Measurements from ENCODE around the gene SPTB.

SPTB gene

DNA sequence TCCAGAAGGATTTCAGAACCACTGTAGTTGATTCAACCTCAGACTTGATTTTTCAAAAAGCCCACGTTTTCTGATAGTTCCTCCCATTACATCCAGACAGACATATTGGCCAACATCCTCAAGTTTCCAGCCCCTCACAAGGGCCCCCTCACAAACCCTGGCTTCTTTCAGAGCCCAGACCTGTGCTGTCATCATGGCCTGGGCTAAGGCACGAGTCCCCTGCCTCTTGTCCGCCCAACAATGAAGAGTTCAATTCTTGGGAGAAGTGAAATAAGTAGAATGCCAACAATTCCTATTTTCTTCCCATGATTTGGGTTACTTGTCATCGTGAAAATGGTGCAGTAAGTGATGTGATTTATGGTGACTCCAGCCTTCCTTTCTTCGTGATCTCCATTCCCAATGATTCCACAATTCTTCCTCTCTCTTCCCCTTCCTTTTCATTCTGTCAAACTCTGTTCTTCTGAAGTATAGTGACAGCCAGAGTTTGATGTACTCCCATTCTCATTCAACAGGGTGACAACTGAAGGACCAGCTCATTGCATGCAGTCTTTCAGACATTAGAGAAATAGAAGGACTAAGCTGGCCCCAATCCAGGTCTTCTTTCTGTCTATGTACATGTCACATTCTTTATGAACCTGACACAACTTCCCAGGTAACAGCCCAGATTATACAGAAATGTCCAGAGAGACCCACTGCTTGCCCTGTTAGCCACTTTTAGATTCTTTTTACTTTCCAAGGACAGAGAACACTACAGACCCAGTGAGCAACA lies 29.2 kb downstream of the SPTB start:
- Histone ChIP-seq H3K36me3 (replicated peaks; ENCODE audit: low read depth, low read length) (no peaks in the 10 kb centered on the region), H3K4me3 (ENCODE audit: low read length) (no peak overlapping the region), H3K79me2 (ENCODE audit: low read length) (no peaks in the 10 kb centered on the region), H3K9me3 (ENCODE audit: insufficient read depth, low read length) (no peaks in the 10 kb centered on the region), H3K27ac (ENCODE audit: low read length) (no peak overlapping the region), H4K20me1 (ENCODE audit: insufficient read depth, low read length) (no peaks in the 10 kb centered on the region), H3K4me2 (ENCODE audit: low read length) (0 out of 2 replicates have a peak overlapping the region, but pooled peaks have one; percentile 16), H3K27me3 (ENCODE audit: low read depth, low read length) (peaks cover 10% of the 10 kb centered on the region; the same call in 1 of the 2 replicates), H3K4me1 (ENCODE audit: low read length) (peaks cover 26% of the 10 kb centered on the region), H2AFZ (ENCODE audit: low read depth, low read length) (no peak overlapping the region), H3K9ac (ENCODE audit: low read length) (no peak overlapping the region)
- TF ChIP-seq, protein P1, sequence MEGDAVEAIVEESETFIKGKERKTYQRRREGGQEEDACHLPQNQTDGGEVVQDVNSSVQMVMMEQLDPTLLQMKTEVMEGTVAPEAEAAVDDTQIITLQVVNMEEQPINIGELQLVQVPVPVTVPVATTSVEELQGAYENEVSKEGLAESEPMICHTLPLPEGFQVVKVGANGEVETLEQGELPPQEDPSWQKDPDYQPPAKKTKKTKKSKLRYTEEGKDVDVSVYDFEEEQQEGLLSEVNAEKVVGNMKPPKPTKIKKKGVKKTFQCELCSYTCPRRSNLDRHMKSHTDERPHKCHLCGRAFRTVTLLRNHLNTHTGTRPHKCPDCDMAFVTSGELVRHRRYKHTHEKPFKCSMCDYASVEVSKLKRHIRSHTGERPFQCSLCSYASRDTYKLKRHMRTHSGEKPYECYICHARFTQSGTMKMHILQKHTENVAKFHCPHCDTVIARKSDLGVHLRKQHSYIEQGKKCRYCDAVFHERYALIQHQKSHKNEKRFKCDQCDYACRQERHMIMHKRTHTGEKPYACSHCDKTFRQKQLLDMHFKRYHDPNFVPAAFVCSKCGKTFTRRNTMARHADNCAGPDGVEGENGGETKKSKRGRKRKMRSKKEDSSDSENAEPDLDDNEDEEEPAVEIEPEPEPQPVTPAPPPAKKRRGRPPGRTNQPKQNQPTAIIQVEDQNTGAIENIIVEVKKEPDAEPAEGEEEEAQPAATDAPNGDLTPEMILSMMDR (IDR thresholded peaks at IDR 0.05; ENCODE audit: low read depth, low read length) = no peak
- TF ChIP-seq EZH2phosphoT487 (IDR thresholded peaks at IDR 0.05; ENCODE audit: low read depth) = no peak

DNA sequence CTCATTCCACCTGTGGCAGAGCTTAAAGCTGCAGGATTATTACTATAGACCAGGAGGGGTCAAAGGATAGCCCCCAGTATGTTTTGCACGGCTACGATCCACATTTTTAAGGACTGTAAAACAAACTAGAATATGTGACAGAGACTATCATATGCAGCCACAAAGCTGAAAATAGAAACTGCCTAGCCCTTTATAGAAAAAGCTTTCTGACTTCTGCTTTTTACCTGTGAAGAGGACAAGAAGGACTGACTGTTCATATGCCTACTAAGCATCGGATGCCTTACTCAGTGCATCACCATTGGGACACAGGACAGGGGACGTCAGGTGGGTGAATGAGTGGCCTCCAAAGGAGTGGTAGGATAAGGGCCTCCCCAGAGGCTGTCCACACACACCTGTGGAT lies 29.8 kb downstream of the SPTB start:
- Histone ChIP-seq H3K9me3 (ENCODE audit: insufficient read depth, low read length) (no peaks in the 10 kb centered on the region), H3K4me2 (ENCODE audit: low read length) (peak overlapping the region; percentile 16), H3K79me2 (ENCODE audit: low read length) (no peaks in the 10 kb centered on the region), H3K27me3 (ENCODE audit: low read depth, low read length) (peaks cover 16% of the 10 kb centered on the region; the same call in 1 of the 2 replicates), H2AFZ (ENCODE audit: low read depth, low read length) (no peak overlapping the region), H3K36me3 (replicated peaks; ENCODE audit: low read depth, low read length) (no peaks in the 10 kb centered on the region), H4K20me1 (ENCODE audit: insufficient read depth, low read length) (no peaks in the 10 kb centered on the region), H3K4me3 (ENCODE audit: low read length) (no peak overlapping the region), H3K4me1 (ENCODE audit: low read length) (peaks cover 26% of the 10 kb centered on the region), H3K27ac (ENCODE audit: low read length) (no peak overlapping the region), H3K9ac (ENCODE audit: low read length) (no peak overlapping the region)
- no peak for TF ChIP-seq EZH2phosphoT487 (IDR thresholded peaks at IDR 0.05; ENCODE audit: low read depth)
- TF ChIP-seq, protein P1 (IDR thresholded peaks at IDR 0.05; ENCODE audit: low read depth, low read length) = no peak

DNA sequence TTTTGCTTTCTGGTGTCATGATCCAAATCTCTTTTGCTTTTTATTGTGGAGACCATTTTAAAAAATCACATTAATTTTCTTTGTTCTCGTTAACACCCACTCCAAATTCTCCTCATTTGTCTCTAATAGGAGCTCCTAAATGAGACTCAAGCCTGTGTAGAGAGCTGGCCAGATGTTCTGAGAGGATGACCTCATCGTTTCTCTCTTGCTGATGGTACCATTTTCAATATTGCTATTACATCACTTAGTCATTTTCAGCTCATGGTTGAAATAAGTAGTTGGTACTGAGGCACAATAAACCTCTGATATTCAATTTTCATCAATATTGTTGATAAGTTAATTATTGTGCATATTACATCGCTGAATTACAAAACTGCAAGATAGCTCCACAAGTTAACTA lies 31.5 kb downstream of the SPTB start:
- no peaks in the 10 kb centered on the region for H3K79me2 ChIP-seq (ENCODE audit: low read length)
- TF ChIP-seq EZH2phosphoT487 (IDR thresholded peaks at IDR 0.05; ENCODE audit: low read depth) = no peak
- TF ChIP-seq, protein P1 (IDR thresholded peaks at IDR 0.05; ENCODE audit: low read depth, low read length) = no peak
- H3K4me3 ChIP-seq (ENCODE audit: low read length) = no peak overlapping the region
- H3K9ac ChIP-seq (ENCODE audit: low read length) = no peak overlapping the region
- no peak overlapping the region for H3K4me2 ChIP-seq (ENCODE audit: low read length)
- peaks cover 38% of the 10 kb centered on the region for H3K4me1 ChIP-seq (ENCODE audit: low read length)
- H3K36me3 ChIP-seq (replicated peaks; ENCODE audit: low read depth, low read length) = no peaks in the 10 kb centered on the region
- H3K9me3 ChIP-seq (ENCODE audit: insufficient read depth, low read length) = no peaks in the 10 kb centered on the region
- no peak overlapping the region for H2AFZ ChIP-seq (ENCODE audit: low read depth, low read length)
- peaks cover 23% of the 10 kb centered on the region; the same call in 1 of the 2 replicates for H3K27me3 ChIP-seq (ENCODE audit: low read depth, low read length)
- H4K20me1 ChIP-seq (ENCODE audit: insufficient read depth, low read length) = no peaks in the 10 kb centered on the region
- no peak overlapping the region for H3K27ac ChIP-seq (ENCODE audit: low read length)

DNA sequence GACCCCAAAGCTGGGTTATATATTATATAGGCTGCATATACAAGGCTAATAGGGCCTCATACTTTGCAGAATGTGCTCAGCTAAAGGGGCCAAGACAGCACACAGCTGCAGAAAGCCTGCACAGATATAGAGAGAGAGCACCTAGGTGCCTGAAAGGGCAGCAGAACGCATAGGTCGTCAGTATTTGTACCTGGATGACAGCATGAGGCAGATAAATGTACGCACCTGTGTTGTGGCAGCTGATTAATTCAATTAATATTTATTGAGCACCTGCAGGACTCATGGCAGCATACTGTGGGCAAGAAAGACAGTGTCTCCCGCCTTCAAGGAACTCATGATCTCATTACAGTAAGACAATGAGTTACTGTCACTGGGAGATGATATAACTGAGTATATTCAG lies 33.4 kb downstream of the SPTB start:
- no peak overlapping the region for H3K9ac ChIP-seq (ENCODE audit: low read length)
- no peaks in the 10 kb centered on the region for H3K36me3 ChIP-seq (replicated peaks; ENCODE audit: low read depth, low read length)
- peaks cover 38% of the 10 kb centered on the region for H3K4me1 ChIP-seq (ENCODE audit: low read length)
- H3K4me2 ChIP-seq (ENCODE audit: low read length) = no peak overlapping the region
- no peaks in the 10 kb centered on the region for H3K79me2 ChIP-seq (ENCODE audit: low read length)
- no peaks in the 10 kb centered on the region for H3K9me3 ChIP-seq (ENCODE audit: insufficient read depth, low read length)
- TF ChIP-seq, protein P1 (IDR thresholded peaks at IDR 0.05; ENCODE audit: low read depth, low read length) = no peak
- no peak for TF ChIP-seq EZH2phosphoT487 (IDR thresholded peaks at IDR 0.05; ENCODE audit: low read depth)
- H2AFZ ChIP-seq (ENCODE audit: low read depth, low read length) = no peak overlapping the region
- no peak overlapping the region for H3K27ac ChIP-seq (ENCODE audit: low read length)
- H3K27me3 ChIP-seq (ENCODE audit: low read depth, low read length) = peaks cover 19% of the 10 kb centered on the region
- H4K20me1 ChIP-seq (ENCODE audit: insufficient read depth, low read length) = no peaks in the 10 kb centered on the region
- no peak overlapping the region for H3K4me3 ChIP-seq (ENCODE audit: low read length)
